ENCODE measurements around the gene SRD5A2. TPM values are rescaled to one million over a fixed set of nuclear protein-coding genes. Genes with fewer than 3 reads are reported as not detected.

Gene SRD5A2
- total and polyA plus RNA-seq, 2 donors (not counting 1 experiment from before 2014, with no cell fraction given): not detected

DNA sequence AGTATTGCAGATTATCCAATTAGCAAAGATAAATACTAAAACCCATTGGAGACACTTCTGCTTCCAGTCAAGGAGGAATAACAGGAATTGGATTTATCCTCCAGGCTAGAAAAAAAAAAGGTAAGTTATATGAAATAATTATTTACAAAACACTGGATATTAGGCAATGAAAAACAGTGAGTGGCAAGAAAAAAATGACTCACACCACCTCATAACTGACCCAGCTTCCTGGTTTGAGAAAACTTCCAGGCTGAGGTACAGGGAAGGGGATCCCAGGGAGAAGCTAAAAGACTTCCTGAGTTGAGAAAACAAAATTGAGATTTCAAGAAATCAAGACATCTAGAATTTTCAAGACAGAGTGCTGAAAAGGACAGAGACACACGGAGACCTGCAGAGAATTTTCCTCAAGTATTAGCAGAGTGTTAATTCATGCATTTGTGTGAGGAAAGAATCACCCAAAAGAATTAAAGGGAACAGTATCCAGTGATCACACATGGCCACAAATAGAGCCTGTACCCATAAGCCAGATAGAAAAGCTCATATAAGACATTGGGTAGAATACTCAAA lies 17.4 kb downstream of the SRD5A2 start:
- Mint-ChIP-seq H3K4me3 (no peak overlapping the region), H3K9me3 (ENCODE audit: insufficient read depth) (no peaks in the 10 kb centered on the region), H3K27ac (no peak overlapping the region), H3K27me3 (peaks cover 5% of the 10 kb centered on the region), H3K4me1 (no peaks in the 10 kb centered on the region)
- H3K4me1 ChIP-seq (ENCODE audit: control insufficient read depth in 2 of 2, insufficient read depth in 2 of 2, low read length in 2 of 2): no peaks in the 10 kb centered on the region
- H3K27ac ChIP-seq (ENCODE audit: low read length in 2 of 2): no peak overlapping the region
- no peak overlapping the region for H2AFZ ChIP-seq (ENCODE audit: insufficient read depth, low read depth, low read length, poor library complexity, severe bottlenecking)
- no CpG with 5 or more reads among the region's 1 CpG for WGBS (ENCODE audit: insufficient coverage)
- no peak for DNase-seq
- no peak for ATAC-seq (ENCODE audit: low read depth)
- ChIA-PET CTCF (no interaction called here), POLR2A (no interaction called here)
- H3K79me2 ChIP-seq (ENCODE audit: control insufficient read depth, insufficient read depth, low read length): no peaks in the 10 kb centered on the region
- no peak overlapping the region for H3K4me2 ChIP-seq (replicated peaks; ENCODE audit: low read depth, low read length, poor library complexity, severe bottlenecking)
- no peak overlapping the region for H3K4me3 ChIP-seq (ENCODE audit: control extremely low read depth in 1 of 5, extremely low read depth in 1 of 5, insufficient read depth in 1 of 5, low read depth in 2 of 5, low read length in 4 of 5)
- H3K9me3 ChIP-seq (ENCODE audit: control extremely low read depth in 1 of 3, control insufficient read depth in 2 of 3, insufficient read depth in 1 of 3, low read length in 2 of 3): peaks cover 0 to 5% (median 0%) of the 10 kb centered on the region in 3 donors
- H3K27me3 ChIP-seq (replicated peaks in 1 of 4; ENCODE audit: control extremely low read depth in 1 of 4, control insufficient read depth in 3 of 4, insufficient read depth in 4 of 4, low read length in 3 of 4): peaks cover 0 to 9% (median 1%) of the 10 kb centered on the region in 4 experiments
- no peaks in the 10 kb centered on the region for H3K36me3 ChIP-seq (replicated peaks in 1 of 2; ENCODE audit: control extremely low read depth in 1 of 2, control insufficient read depth in 1 of 2, extremely low read depth in 1 of 2, insufficient read depth in 2 of 2, low read length in 1 of 2)
- H3K9ac ChIP-seq (ENCODE audit: low read length): no peak overlapping the region
- H4K20me1 ChIP-seq (ENCODE audit: control insufficient read depth, insufficient read depth, low read length, poor library complexity, severe bottlenecking): no peaks in the 10 kb centered on the region
- intact Hi-C loops (cut with micrococcal nuclease): no loop called here
- TF ChIP-seq CTCF (IDR thresholded peaks at IDR 0.05): no peak
- no peak for TF ChIP-seq EZH2 (IDR thresholded peaks at IDR 0.05; ENCODE audit: borderline replicate concordance, insufficient read depth, low read depth, low read length, poor library complexity, severe bottlenecking)

DNA sequence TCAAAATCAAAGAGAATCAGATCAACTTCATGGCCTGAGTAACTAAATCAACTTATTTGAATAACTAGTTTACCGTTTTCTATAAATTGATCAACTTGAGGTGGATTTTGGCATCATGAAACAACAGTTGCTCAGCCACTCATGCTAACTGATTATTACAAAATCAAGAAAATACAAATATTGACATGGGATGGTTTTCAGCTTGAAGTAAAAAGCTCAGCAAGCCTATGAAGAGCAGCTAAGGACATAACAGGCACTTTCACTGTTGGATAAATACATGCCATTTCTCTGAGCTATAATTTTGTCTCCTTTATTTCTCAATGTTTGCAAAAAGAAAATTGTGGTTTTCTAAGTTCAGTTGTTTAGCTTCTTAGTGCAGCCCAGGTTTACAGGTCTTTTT lies 18.9 kb downstream of the SRD5A2 start:
- H3K79me2 ChIP-seq (ENCODE audit: control insufficient read depth, insufficient read depth, low read length): no peaks in the 10 kb centered on the region
- TF ChIP-seq EZH2 (IDR thresholded peaks at IDR 0.05; ENCODE audit: borderline replicate concordance, insufficient read depth, low read depth, low read length, poor library complexity, severe bottlenecking) (no peak), CTCF (IDR thresholded peaks at IDR 0.05) (no peak)
- no peak overlapping the region for H3K27ac ChIP-seq (ENCODE audit: low read length in 2 of 2)
- no peak overlapping the region for H3K4me3 ChIP-seq (ENCODE audit: control extremely low read depth in 1 of 5, extremely low read depth in 1 of 5, insufficient read depth in 1 of 5, low read depth in 2 of 5, low read length in 4 of 5)
- WGBS (ENCODE audit: insufficient coverage): no CpG with 5 or more reads among the region's 1 CpG
- peaks cover 0 to under 1% (median 0%) of the 10 kb centered on the region in 3 donors for H3K9me3 ChIP-seq (ENCODE audit: control extremely low read depth in 1 of 3, control insufficient read depth in 2 of 3, insufficient read depth in 1 of 3, low read length in 2 of 3)
- POLR2A ChIA-PET: no interaction called here
- peaks cover 5% of the 10 kb centered on the region for H3K27me3 Mint-ChIP-seq
- CTCF ChIA-PET: no interaction called here
- no peak overlapping the region for H3K4me2 ChIP-seq (replicated peaks; ENCODE audit: low read depth, low read length, poor library complexity, severe bottlenecking)
- H3K27me3 ChIP-seq (replicated peaks in 1 of 4; ENCODE audit: control extremely low read depth in 1 of 4, control insufficient read depth in 3 of 4, insufficient read depth in 4 of 4, low read length in 3 of 4): peaks cover 0 to 9% (median 1%) of the 10 kb centered on the region in 4 experiments
- H4K20me1 ChIP-seq (ENCODE audit: control insufficient read depth, insufficient read depth, low read length, poor library complexity, severe bottlenecking): no peaks in the 10 kb centered on the region
- no peaks in the 10 kb centered on the region for H3K4me1 Mint-ChIP-seq
- H3K36me3 ChIP-seq (replicated peaks in 1 of 2; ENCODE audit: control extremely low read depth in 1 of 2, control insufficient read depth in 1 of 2, extremely low read depth in 1 of 2, insufficient read depth in 2 of 2, low read length in 1 of 2): no peaks in the 10 kb centered on the region
- DNase-seq: no peak
- ATAC-seq (ENCODE audit: low read depth): no peak
- intact Hi-C loops (cut with micrococcal nuclease): no loop called here
- no peak overlapping the region for H3K9ac ChIP-seq (ENCODE audit: low read length)
- H3K4me3 Mint-ChIP-seq: no peak overlapping the region
- no peak overlapping the region for H2AFZ ChIP-seq (ENCODE audit: insufficient read depth, low read depth, low read length, poor library complexity, severe bottlenecking)
- no peak overlapping the region for H3K27ac Mint-ChIP-seq
- H3K4me1 ChIP-seq (ENCODE audit: control insufficient read depth in 2 of 2, insufficient read depth in 2 of 2, low read length in 2 of 2): no peaks in the 10 kb centered on the region
- no peaks in the 10 kb centered on the region for H3K9me3 Mint-ChIP-seq (ENCODE audit: insufficient read depth)
